ENCODE data around the gene C7. TPM values are rescaled to one million over a fixed set of nuclear protein-coding genes. Genes with fewer than 3 reads are reported as not detected.
"Not testable (repeated sequence)": the region's sequence is repeated elsewhere in the genome, so short reads cannot be mapped to it uniquely, and the experiment has no call there.

The C7 gene
- total RNA-seq, 1 donor from 2014 or later: 18.9 TPM

- no peak overlapping the region for H3K27ac Mint-ChIP-seq
- H3K36me3 Mint-ChIP-seq: no peaks in the 10 kb centered on the region
- no peaks in the 10 kb centered on the region for H3K9me3 Mint-ChIP-seq
- no peak for DNase-seq (ENCODE audit: extremely low spot score, unreplicated experiment)
- no peak for TF ChIP-seq CTCF (conservative IDR thresholded peaks at IDR 0.05)
- no peak overlapping the region for H3K4me3 Mint-ChIP-seq
- peaks cover 2% of the 10 kb centered on the region for H3K27me3 Mint-ChIP-seq
- H3K4me1 Mint-ChIP-seq (ENCODE audit: unreplicated experiment): no peaks in the 10 kb centered on the region
Observed at GRCh38 chr5:41010572-41010971, 101.3 kb downstream of the C7 start.

- TF ChIP-seq CTCF (conservative IDR thresholded peaks at IDR 0.05): no peak
- Mint-ChIP-seq H3K9me3 (no peaks in the 10 kb centered on the region), H3K27ac (no peak overlapping the region), H3K4me3 (no peak overlapping the region), H3K36me3 (no peaks in the 10 kb centered on the region), H3K4me1 (ENCODE audit: unreplicated experiment) (no peaks in the 10 kb centered on the region), H3K27me3 (peaks cover 2% of the 10 kb centered on the region)
- DNase-seq (ENCODE audit: extremely low spot score, unreplicated experiment): no peak
Observed at GRCh38 chr5:41012318-41012717, 103.0 kb downstream of the C7 start.

- not testable (repeated sequence) for H3K4me3 Mint-ChIP-seq; H3K4me1 Mint-ChIP-seq (ENCODE audit: unreplicated experiment); H3K27me3 Mint-ChIP-seq; H3K36me3 Mint-ChIP-seq; H3K9me3 Mint-ChIP-seq; H3K27ac Mint-ChIP-seq; DNase-seq (ENCODE audit: extremely low spot score, unreplicated experiment)
Observed at GRCh38 chr5:41022600-41022999, 113.3 kb downstream of the C7 start.

Other genes with a start within 250 kb of the C7 start
- 8.0 and 12.0 TPM in 2 replicates for gene PTGER4, start 229.6 kb upstream of the C7 start, total RNA-seq (ENCODE audit: low replicate concordance)
- 11.3 and 15.8 TPM in 2 replicates for gene TTC33, start 153.5 kb upstream of the C7 start, total RNA-seq (ENCODE audit: low replicate concordance)
- gene PRKAA1, start 111.1 kb upstream of the C7 start, total RNA-seq (ENCODE audit: low replicate concordance): 58.2 and 58.6 TPM in 2 replicates
- 1,654 and 1,766 TPM in 2 replicates for gene RPL37, start 74.3 kb upstream of the C7 start, total RNA-seq (ENCODE audit: low replicate concordance)
- gene CARD6, start 68.1 kb upstream of the C7 start, total RNA-seq (ENCODE audit: low replicate concordance): 1.4 and 2.9 TPM in 2 replicates
- gene MROH2B, start 161.8 kb downstream of the C7 start, total RNA-seq (ENCODE audit: low replicate concordance): not detected in 2 replicates